Neutrophil (primary cell): ENCODE results near the gene ZFP82.

Experiments used
- H3K27ac ChIP-seq: fragments of 200-600 bp; sonication (generic); 2 replicates; pipeline ENCODE4 v1.5.1; 2016; ENCODE audit warnings: mild to moderate bottlenecking, moderate library complexity
- H3K27me3 ChIP-seq: fragments of 200-600 bp; sonication (generic); 2 replicates; pipeline ENCODE4 v1.6.0; 2016; ENCODE audit warnings: mild to moderate bottlenecking
- H3K36me3 ChIP-seq: fragments of 200-600 bp; sonication (generic); 2 replicates; pipeline ENCODE4 v1.5.1; 2017
- H3K4me1 ChIP-seq, 2 experiments: fragments of 200-600 bp in 1 of 2; sonication (generic) in 1 of 2; 1 replicate in 1 of 2; 2 replicates in 1 of 2; pipeline versions ENCODE4 v1.5.1 to v1.6.1; 2013 to 2016; ENCODE audit warnings: low read depth in 1 of 2, low read length in 1 of 2, mild to moderate bottlenecking in 1 of 2, moderate library complexity in 1 of 2; ENCODE audit not compliant: control insufficient read depth in 1 of 2, insufficient read depth in 1 of 2
- H3K4me3 ChIP-seq, 2 experiments: fragments of 200-600 bp in 1 of 2; sonication (generic) in 1 of 2; 1 replicate in 1 of 2; 2 replicates in 1 of 2; pipeline ENCODE4 v1.5.1; 2013 to 2016; ENCODE audit warnings: low read depth in 1 of 2, low read length in 1 of 2, mild to moderate bottlenecking in 1 of 2, moderate library complexity in 1 of 2
- H3K9me3 ChIP-seq: fragments of 200-600 bp; sonication (generic); 2 replicates; pipeline ENCODE4 v1.5.1; 2016
- TF ChIP-seq, protein P1 (sequence below): fragments of 200-600 bp; sonication (generic); IDR thresholded peaks from 2 replicates; pipeline ENCODE4 v1.5.1; 2016; ENCODE audit warnings: antibody characterized with exemption

The ZFP82 gene

DNA sequence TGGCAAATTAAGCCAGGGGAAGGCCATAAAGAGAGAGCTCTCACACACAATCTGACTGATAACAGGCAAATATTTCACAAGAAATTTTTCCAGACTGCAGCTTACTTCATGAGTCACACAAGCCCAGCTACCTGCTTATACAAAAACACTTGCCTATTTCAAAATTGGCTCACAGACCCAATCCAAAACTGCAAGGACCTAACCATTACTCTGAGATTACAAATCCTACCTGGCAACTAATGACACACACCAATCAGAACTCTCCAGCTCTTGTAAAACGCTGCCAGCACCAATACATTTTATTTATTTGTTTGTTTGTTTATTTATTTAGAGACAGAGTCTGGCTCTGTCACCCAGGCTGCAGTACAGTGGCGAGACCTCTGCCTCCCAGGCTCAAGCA, 18.1 kb upstream of the ZFP82 start:
- H3K27ac ChIP-seq = no peak overlapping the region
- H3K4me3 ChIP-seq = no peak overlapping the region
- no peaks in the 10 kb centered on the region for H3K36me3 ChIP-seq
- H3K27me3 ChIP-seq = no peaks in the 10 kb centered on the region
- H3K4me1 ChIP-seq = no peaks in the 10 kb centered on the region
- TF ChIP-seq, protein P1, sequence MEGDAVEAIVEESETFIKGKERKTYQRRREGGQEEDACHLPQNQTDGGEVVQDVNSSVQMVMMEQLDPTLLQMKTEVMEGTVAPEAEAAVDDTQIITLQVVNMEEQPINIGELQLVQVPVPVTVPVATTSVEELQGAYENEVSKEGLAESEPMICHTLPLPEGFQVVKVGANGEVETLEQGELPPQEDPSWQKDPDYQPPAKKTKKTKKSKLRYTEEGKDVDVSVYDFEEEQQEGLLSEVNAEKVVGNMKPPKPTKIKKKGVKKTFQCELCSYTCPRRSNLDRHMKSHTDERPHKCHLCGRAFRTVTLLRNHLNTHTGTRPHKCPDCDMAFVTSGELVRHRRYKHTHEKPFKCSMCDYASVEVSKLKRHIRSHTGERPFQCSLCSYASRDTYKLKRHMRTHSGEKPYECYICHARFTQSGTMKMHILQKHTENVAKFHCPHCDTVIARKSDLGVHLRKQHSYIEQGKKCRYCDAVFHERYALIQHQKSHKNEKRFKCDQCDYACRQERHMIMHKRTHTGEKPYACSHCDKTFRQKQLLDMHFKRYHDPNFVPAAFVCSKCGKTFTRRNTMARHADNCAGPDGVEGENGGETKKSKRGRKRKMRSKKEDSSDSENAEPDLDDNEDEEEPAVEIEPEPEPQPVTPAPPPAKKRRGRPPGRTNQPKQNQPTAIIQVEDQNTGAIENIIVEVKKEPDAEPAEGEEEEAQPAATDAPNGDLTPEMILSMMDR = no peak
- H3K9me3 ChIP-seq = peaks cover 7% of the 10 kb centered on the region

DNA sequence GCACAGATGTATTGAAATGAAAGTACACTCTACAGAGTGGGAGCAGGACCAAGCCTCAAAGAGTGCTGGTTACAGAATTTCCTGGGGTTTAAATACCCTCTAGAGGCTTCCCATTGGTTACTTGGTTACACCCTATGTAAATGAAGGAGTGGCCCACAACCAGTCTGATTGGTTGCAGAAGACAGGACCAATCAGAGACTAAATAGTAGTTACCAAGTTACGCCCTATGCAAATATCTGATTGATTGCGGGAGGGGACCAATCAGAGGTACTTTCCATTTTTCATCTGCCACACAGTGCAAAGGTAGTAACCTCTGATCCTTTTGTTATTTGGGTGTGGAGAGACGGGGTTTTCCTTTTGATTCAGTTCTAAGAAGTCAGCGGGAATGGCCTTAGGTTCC, 5.5 kb upstream of the ZFP82 start:
- TF ChIP-seq, protein P1 = no peak

DNA sequence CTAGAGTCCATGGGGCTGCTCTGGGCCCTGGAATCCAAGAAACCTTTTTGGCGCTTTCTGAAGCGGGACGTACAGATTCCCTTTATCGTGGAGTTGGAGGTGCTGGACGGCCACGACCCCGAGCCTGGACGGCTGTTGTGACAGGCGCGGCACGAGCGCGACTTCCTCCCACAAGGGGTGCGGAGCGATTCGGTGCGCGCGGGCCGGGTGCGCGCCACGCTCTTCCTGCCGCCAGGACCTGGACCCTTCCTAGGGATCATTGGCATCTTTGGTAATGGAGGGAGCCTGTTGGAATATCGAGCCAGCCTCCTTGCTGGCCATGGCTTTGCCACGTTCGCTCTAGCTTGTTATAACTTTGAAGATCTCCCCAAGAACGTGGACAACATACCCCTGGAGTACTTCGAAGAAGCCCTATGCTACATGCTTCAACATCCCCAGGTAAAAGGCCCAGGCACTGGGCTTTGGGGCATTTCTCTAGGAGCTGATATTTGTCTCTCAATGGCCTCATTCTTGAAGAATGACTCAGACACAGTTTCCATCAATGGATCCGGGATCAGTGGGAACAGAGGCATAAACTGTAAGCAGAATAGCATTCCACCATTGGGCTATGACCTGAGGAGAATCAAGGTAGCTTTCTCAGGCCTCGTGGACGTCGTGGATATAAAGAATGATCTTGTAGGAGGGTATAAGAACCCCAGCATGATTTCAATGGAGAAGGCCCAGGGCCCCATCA, 3.5 kb upstream of the ZFP82 start:
- peak overlapping the region in 1 of 2 experiments; percentile 34 for H3K4me3 ChIP-seq
- peaks cover 12% of the 10 kb centered on the region for H3K9me3 ChIP-seq
- peaks cover 53% of the 10 kb centered on the region for H3K27me3 ChIP-seq
- H3K36me3 ChIP-seq = no peaks in the 10 kb centered on the region
- peaks cover 12 to 15% of the 10 kb centered on the region in 2 experiments for H3K4me1 ChIP-seq
- TF ChIP-seq, protein P1 = no peak
- H3K27ac ChIP-seq = no peak overlapping the region

More for the DNA sequence above, 5.5 kb upstream of the ZFP82 start:
- peaks cover 46% of the 10 kb centered on the region for H3K27me3 ChIP-seq
- no peak overlapping the region for H3K4me3 ChIP-seq
- H3K36me3 ChIP-seq = no peaks in the 10 kb centered on the region
- peaks cover 19% of the 10 kb centered on the region for H3K9me3 ChIP-seq
- H3K27ac ChIP-seq = no peak overlapping the region
- H3K4me1 ChIP-seq = peaks cover 3 to 4% of the 10 kb centered on the region in 2 experiments

DNA sequence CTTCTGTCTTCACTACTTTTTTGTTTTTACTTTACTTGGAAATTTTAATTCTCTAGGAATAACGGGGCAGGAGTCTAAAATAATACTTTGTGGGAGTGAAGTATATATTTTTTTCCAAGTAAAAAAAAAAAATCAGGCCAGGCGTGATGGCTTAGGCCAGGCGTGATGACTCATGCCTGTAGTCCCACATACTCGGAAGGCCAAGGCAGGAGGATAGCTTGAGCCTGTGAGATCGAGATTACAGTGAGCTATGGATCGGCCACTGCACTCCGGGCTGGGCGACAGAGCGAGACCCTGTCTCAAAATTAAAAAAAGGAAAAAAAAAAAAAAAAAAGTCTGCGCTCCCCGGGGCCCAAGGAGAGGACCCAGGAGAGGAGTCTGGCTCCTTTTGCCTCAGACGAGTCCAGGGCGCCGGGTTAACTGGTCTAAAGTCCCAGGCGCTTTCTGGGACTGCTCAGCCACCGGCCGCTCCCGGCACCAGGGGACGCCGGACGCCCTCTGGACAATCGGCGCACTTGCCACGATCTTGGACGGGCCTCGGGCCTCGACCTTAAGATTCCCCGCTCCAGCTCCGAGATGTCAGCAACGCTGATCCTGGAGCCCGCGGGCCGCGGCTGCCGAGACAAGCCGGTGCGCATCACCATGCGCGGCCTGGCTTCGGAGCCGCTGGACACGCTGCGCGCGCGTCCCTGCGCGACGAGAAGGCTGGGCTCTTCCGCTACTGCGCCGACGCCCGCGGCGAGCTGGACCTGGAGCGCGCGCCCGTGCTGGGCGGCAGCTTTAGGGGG, 2.7 kb upstream of the ZFP82 start:
- Histone ChIP-seq H3K9me3 (peaks cover 12% of the 10 kb centered on the region), H3K27me3 (peaks cover 53% of the 10 kb centered on the region), H3K4me1 (peaks cover 12 to 15% of the 10 kb centered on the region in 2 experiments), H3K27ac (no peak overlapping the region), H3K36me3 (no peaks in the 10 kb centered on the region), H3K4me3 (peak overlapping the region in 1 of 2 experiments; percentile 34)
- TF ChIP-seq, protein P1 = no peak

DNA sequence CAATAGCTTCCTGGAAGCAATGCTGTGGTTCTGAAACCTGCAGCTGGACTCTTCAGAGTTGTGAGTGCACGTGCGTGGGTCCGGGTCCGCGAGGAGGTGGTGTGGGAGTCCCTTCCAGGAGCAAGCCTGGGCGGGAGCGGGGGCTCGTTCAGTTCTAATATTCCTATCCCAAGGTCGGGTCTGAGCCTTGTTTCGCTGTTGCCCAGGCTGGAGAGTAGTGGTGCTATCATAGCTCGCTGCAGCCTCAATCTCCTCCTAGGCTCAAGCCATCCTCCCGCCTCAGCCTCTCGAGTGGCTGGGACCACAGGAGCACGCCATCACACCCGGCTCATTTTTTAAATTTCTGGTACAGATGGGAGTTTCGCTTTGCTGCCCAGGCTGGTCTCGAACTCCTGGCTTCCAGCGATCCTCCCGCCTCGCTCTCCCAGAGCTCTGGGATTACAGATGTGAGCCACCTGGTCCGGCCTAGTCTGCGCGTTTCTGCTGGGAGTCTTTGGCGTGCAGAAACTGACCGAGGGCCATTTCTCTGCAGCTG, 625 bp downstream of the ZFP82 start:
- no peaks in the 10 kb centered on the region for H3K36me3 ChIP-seq
- H3K4me1 ChIP-seq = peaks cover 12 to 15% of the 10 kb centered on the region in 2 experiments
- H3K27me3 ChIP-seq = peaks cover 45% of the 10 kb centered on the region
- no peak overlapping the region for H3K27ac ChIP-seq
- TF ChIP-seq, protein P1 = no peak
- peaks cover 12% of the 10 kb centered on the region for H3K9me3 ChIP-seq
- H3K4me3 ChIP-seq = peak overlapping the region; percentile 69 to 72
